ENCODE data around the gene AUP1. TPM values are rescaled to one million over a fixed set of nuclear protein-coding genes. Genes with fewer than 3 reads are reported as not detected.

AUP1 gene
- total and polyA plus RNA-seq, 11 donors, result 33.6 to 168 (median 56.4) TPM

DNA sequence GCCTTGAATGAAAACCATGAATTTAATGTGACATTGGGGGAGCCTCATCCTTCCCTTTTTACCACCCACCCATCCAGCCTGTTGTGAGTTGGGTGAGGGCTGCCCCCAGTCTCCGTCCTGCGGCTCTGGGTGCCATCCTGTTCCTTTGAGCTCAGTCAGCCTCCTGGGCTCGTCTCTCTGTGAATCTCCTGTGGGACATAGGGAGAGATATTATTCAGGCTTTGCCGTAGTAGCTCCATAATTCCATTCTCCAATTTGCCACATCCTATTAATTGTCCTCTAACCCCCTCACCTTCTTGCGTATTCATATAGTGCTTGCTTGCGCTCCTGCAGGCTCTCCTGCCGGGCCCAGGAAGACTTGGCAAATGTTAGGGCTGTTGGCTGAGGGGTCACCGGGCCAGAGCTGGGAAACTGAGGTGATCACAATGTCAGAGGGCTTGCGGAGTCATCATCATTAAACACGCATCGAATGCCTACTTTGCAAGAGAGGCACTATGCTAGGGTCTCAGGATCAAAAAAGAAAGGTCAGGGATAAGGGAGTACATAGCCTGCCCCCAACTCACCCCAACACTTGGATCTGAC is 2.8 kb downstream of the AUP1 start:
- Histone ChIP-seq H3K9me3 (no peaks in the 10 kb centered on the region), H3K27ac (no peak overlapping the region), H3K4me1 (peaks cover 5 to 33% (median 25%) of the 10 kb centered on the region in 12 donors), H3K27me3 (no peaks in the 10 kb centered on the region), H3K4me3 (no peak overlapping the region), H3K36me3 (peaks cover 0 to 36% (median 30%) of the 10 kb centered on the region in 9 donors)
- TF ChIP-seq, protein P1, sequence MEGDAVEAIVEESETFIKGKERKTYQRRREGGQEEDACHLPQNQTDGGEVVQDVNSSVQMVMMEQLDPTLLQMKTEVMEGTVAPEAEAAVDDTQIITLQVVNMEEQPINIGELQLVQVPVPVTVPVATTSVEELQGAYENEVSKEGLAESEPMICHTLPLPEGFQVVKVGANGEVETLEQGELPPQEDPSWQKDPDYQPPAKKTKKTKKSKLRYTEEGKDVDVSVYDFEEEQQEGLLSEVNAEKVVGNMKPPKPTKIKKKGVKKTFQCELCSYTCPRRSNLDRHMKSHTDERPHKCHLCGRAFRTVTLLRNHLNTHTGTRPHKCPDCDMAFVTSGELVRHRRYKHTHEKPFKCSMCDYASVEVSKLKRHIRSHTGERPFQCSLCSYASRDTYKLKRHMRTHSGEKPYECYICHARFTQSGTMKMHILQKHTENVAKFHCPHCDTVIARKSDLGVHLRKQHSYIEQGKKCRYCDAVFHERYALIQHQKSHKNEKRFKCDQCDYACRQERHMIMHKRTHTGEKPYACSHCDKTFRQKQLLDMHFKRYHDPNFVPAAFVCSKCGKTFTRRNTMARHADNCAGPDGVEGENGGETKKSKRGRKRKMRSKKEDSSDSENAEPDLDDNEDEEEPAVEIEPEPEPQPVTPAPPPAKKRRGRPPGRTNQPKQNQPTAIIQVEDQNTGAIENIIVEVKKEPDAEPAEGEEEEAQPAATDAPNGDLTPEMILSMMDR (IDR thresholded peaks at IDR 0.05), result no peak
- TF ChIP-seq POLR2A (IDR thresholded peaks at IDR 0.05), result no peak
- no peak for ATAC-seq
- intact Hi-C loops (cut with DNase I), result loop anchor here in 1 of 10 donors (5.0 kb wide), 1 partner anchor 39 kb away; no protein-coding TSS in a partner anchor
- WGBS, 4 donors, result 96 to 98% (median 97%) methylated on average over 11 of the region's 11 CpGs
- DNase-seq, result no peak

DNA sequence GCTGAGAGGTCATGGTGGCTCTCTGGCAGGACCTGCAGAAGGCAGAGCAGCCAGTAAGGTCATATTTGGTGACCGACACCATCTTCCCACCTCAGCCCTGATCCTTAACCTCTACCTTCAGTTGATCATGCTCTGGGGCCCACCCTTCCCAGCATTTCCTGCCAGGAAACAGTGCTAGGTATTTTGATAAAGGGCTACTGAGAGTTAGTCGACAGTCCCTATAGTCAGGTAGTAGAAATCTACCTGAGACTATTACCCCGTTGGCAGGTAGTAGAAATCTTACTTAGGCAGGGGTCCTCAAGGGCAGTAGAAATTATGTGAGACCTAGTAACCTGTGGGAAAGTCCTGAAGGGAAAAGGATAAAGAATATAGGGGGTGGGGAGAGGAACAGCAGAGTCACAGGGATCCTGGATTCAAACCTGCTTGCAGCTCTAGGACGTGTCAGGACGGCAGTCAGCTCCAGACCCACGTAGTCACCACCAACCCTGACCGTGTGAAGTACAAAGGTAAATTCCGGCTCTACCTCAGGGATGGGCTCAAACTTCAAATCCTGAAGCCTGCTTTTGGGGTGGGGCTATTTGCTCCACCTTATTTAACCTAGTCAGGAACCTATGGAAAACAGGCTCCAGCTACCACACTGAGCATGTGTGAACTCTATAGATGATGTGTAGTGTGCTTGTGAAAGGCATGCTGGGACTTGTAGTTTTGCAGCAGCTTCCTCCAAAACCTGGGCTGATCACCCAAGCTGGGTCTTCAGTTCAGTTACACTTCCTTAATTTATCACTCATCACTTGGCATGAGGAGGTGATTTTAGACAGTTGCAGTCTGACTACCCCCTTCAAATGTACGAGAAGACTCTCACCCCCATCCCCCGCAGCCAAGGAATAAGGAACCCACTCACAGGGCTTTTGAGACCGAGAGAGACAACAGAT is 3.5 kb downstream of the AUP1 start, which contains the start of gene DQX1:
Gene DQX1 (minus strand): TSS at position 515 of the 932 bp plus-strand sequence. CDS start 502 bp downstream, at position 13.
- no peak for ATAC-seq
- DNase-seq, result no peak
- intact Hi-C loops (cut with DNase I), result loop anchor here in 1 of 10 donors (5.0 kb wide), 1 partner anchor 39 kb away; no protein-coding TSS in a partner anchor
- no peak within 1 kb of the TSS for H3K4me3 ChIP-seq
- no peak within 1 kb of the TSS for H3K27ac ChIP-seq
- no peaks in the 10 kb centered on the region for H3K9me3 ChIP-seq
- H3K27me3 ChIP-seq, result peaks cover 0 to 4% (median 0%) of the 10 kb centered on the region in 9 donors
- TF ChIP-seq POLR2A (IDR thresholded peaks at IDR 0.05), result no peak
- TF ChIP-seq, protein P1 (IDR thresholded peaks at IDR 0.05), result no peak
- peaks cover under 1 to 25% (median 17%) of the 10 kb centered on the region in 12 donors for H3K4me1 ChIP-seq
- WGBS, 4 donors, result 87 to 92% (median 89%) methylated on average over 11 of the region's 11 CpGs
- peaks cover 0 to 32% (median 27%) of the 10 kb centered on the region in 9 donors for H3K36me3 ChIP-seq

DNA sequence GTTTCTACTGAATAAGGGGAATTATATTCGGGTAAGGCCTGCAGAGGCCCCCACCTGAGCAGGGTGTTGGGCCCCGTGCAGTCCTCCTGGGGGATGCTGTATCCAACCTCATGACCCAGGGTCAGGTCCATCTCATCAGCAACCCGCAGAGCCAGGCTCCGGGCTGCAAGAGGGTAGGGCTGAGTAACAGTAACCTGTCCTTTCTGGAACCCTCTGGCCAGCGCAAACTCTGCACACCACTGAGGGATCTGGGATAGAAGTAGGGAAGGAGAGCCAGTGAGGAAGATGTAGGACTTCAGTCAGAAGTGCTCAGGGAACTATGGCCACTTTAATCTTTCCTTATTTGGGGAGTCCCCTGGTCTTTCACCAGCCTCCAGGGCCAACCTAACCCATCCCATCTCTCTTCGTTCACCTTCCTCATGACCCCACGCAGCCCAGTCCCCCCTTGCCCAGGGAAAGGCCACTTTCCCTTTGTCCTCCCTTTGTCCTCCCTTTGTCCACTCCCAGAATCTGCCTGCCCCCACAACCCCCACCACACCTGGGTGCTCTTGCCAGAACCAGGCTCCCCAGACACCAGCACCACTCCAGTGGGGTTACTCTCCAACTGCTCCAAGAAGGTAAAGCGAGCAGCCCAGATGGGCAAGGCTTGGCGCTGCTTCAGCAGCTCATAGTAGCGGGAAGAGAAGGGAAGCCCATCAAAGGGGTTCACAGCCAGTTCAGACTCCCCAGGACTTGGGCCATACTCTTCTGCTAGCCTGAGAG is 4.4 kb downstream of the AUP1 start:
- ATAC-seq, result no peak
- H3K27me3 ChIP-seq, result peaks cover 0 to 12% (median 8%) of the 10 kb centered on the region in 9 donors
- TF ChIP-seq, protein P1 (IDR thresholded peaks at IDR 0.05), result no peak
- TF ChIP-seq POLR2A (IDR thresholded peaks at IDR 0.05), result no peak
- intact Hi-C loops (cut with DNase I), result loop anchor here in 1 of 10 donors (5.0 kb wide), 1 partner anchor 38 kb away; no protein-coding TSS in a partner anchor
- no peaks in the 10 kb centered on the region for H3K9me3 ChIP-seq
- H3K36me3 ChIP-seq, result peaks cover 0 to 32% (median 27%) of the 10 kb centered on the region in 9 donors
- peaks cover 0 to 18% (median 11%) of the 10 kb centered on the region in 12 donors for H3K4me1 ChIP-seq
- 90 to 91% (median 91%) methylated on average over 10 of the region's 10 CpGs for WGBS, 4 donors
- no peak overlapping the region for H3K4me3 ChIP-seq
- peak in 1 of 5 donors; percentile 26 for DNase-seq
- no peak overlapping the region for H3K27ac ChIP-seq

All from heart left ventricle (tissue), 16 donors.